Pancreas (tissue), 10 donors: ENCODE results near the gene SNAP47. TPM values are rescaled to one million over a fixed set of nuclear protein-coding genes. Genes with fewer than 3 reads are reported as not detected.

Experiments
- ATAC-seq, 4 donors: fragments of 200-7000 bp; cut with Tn5 transposase; one replicate each; pipeline versions ENCODE4 v1.8.0 to v1.9.1; 2020; ENCODE audit warnings: mild to moderate bottlenecking in 4 of 4, moderate library complexity in 4 of 4
- DNase-seq, 6 donors: peaks; one replicate each; pipeline ENCODE4 v3.0.0-alpha.2; 2020
- FAIRE-seq: peaks from 2 replicates; lab custom pipeline; 2012; peaks lifted over from hg19 to GRCh38; lab: Jason Lieb, UNC
- H3K27ac ChIP-seq, 4 donors: fragments of 200-600 bp; sonication (generic); 1 replicate in 3 of 4; 2 replicates in 1 of 4; pipeline versions ENCODE4 v1.5.0 to v1.8.0; 2020
- H3K27me3 ChIP-seq, 4 donors: fragments of 200-600 bp; one replicate each; pipeline ENCODE4 v1.8.0; 2021
- H3K36me3 ChIP-seq, 3 donors: fragments of 200-600 bp; sonication (generic) in 1 of 3; one replicate each; pipeline versions ENCODE4 v1.5.0 to v1.8.0; 2020 to 2021
- H3K4me1 ChIP-seq, 3 donors: fragments of 200-600 bp; one replicate each; pipeline ENCODE4 v1.8.0; 2021
- H3K4me3 ChIP-seq, 4 donors: fragments of 200-600 bp; sonication (generic) in 2 of 4; one replicate each; pipeline versions ENCODE4 v1.5.0 to v1.8.0; 2020 to 2021
- H3K9me3 ChIP-seq, 4 donors: fragments of 200-600 bp; one replicate each; pipeline ENCODE4 v1.8.0; 2021
- WGBS, 2 donors: extraction: QIAGEN DNeasy Blood & Tissue Kit; methylation state at CpG; one replicate each; pipeline ENCODE4 v1.1.7; 2013; 5-methylcytosine and 5-hydroxymethylcytosine counted together
- intact Hi-C, 3 donors: fragments of 100-400 bp; cut with DNase I; formaldehyde crosslinking; loops; one replicate each; pipeline versions ENCODE4 v1.11.1 to v1.14.2; 2022
- polyA plus RNA-seq, 2 donors: library from polyadenylated mRNA; stranded (reverse); fragments of 200-250 nt; gene quantifications; one replicate each; pipeline ENCODE4 v1.2.3, GENCODE V29; 2013
- total RNA-seq, 6 donors: library from RNA; stranded (reverse); fragmentation: NEBNext Ultra II Directional in 4 of 6; extraction: Animal tissue kit (Norgen Biotek cat#: 25700) in 4 of 6; gene quantifications; one replicate each; pipeline versions ENCODE4 v1.2.1 to v1.2.4, GENCODE V29; 2021 to 2023
- TF ChIP-seq, protein P1 (sequence below), 4 donors: fragments of 200-600 bp; sonication (generic) in 3 of 4; IDR thresholded peaks; one replicate each; pipeline versions ENCODE4 v1.5.0 to v1.8.0; 2021; ENCODE audit warnings: antibody characterized with exemption in 4 of 4
- donor health status: healthy with polysubstance abuse.
- donor health status: DM: no; HTN: no; CAD: no; lungs with moderate emphysema.
- donor health status: DM: no; HTN: no; CAD: no.
- donor health status: control.
- donor health status: control.
- donor health status: Bipolar disorder and iron deficiency.
- donor health status: DM: yes; HTN: yes; CAD: no.
- donor health status: DM: no; HTN: no; CAD: no.
- donor health status: DM: no; HTN: no; CAD: no.
- donor health status: DM: yes; HTN: yes; CAD: no.

The SNAP47 gene
- total and polyA plus RNA-seq, 8 donors: 12.3 to 21.5 (median 14.7) TPM

DNA sequence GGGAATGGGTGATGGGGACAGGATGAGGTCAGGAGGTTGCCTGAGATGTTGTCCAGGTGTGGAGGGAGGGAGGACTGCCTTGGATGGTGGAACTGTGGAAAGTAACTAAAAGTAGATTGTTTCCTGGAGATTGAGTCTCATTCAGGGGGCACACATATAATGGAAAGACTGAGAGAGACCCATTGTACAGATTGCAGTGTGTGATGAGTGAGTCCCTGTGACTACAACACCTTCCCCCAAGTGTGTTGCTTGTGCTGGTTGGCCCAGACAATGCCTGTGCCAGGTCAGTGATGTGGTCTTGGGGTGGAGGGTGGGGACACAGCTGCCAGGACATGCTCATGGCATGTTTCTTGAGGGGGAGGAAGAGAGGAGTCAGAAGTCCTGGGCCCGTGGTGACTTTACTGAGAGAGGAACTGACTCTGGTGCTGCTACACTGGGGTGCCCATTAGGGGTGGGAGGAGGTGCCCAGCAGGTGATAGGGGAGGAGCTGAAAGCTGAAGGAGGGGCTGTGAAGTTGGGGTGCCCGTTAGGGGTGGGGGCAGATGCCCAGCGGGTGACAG, 5.2 kb downstream of the SNAP47 start:
- no peak overlapping the region for H3K27ac ChIP-seq
- peaks cover 0 to 3% (median 0%) of the 10 kb centered on the region in 3 donors for H3K4me1 ChIP-seq
- intact Hi-C loops: no loop called here
- WGBS, 2 donors: 78 to 80% methylated on average over 3 of the region's 3 CpGs
- DNase-seq (no peak), ATAC-seq (no peak), FAIRE-seq (no peak)
- no peaks in the 10 kb centered on the region for H3K27me3 ChIP-seq
- no peak overlapping the region for H3K4me3 ChIP-seq
- TF ChIP-seq, protein P1, sequence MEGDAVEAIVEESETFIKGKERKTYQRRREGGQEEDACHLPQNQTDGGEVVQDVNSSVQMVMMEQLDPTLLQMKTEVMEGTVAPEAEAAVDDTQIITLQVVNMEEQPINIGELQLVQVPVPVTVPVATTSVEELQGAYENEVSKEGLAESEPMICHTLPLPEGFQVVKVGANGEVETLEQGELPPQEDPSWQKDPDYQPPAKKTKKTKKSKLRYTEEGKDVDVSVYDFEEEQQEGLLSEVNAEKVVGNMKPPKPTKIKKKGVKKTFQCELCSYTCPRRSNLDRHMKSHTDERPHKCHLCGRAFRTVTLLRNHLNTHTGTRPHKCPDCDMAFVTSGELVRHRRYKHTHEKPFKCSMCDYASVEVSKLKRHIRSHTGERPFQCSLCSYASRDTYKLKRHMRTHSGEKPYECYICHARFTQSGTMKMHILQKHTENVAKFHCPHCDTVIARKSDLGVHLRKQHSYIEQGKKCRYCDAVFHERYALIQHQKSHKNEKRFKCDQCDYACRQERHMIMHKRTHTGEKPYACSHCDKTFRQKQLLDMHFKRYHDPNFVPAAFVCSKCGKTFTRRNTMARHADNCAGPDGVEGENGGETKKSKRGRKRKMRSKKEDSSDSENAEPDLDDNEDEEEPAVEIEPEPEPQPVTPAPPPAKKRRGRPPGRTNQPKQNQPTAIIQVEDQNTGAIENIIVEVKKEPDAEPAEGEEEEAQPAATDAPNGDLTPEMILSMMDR (IDR thresholded peaks at IDR 0.05): no peak
- no peaks in the 10 kb centered on the region for H3K9me3 ChIP-seq
- H3K36me3 ChIP-seq: no peaks in the 10 kb centered on the region

DNA sequence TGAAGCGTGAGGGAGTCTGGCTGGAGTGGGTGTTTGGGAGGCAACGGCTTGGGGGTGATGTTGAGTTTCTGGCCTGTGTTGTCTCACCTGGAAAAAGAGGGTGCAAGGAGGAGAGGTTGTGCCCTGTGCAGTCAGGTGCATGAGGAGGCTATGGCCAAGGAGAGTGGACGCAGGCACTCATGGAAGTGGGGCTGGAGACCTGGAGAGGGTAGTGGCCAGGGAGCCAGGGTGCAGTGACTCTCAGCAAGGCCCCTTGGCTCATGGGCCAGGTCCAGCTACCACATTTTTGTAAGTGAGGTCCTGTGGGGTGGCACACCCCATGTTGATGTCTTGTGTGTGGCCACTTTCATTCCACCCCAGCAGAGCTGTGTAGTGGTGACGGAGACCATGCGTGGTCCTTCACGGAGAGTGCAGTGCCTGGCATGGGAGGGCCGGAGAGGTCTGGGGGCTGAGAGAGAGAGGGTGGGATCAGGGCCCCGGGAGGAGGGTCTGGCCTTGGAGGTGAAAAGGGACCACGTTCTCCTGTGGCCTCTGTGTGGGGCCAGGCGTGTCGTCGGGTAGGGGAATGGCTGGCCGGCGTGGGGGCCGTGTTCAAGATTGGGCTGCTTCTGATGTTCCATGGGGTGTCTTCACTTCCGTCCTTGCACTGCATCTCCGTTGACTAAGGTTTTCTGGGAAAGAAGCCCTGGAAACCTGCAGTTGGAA, 6.1 kb downstream of the SNAP47 start:
- intact Hi-C loops: no loop called here
- no peak overlapping the region for H3K27ac ChIP-seq
- WGBS, 2 donors: 85 to 86% methylated on average over 17 of the region's 17 CpGs
- H3K4me3 ChIP-seq: no peak overlapping the region
- DNase-seq (no peak), ATAC-seq (no peak), FAIRE-seq (no peak)
- no peaks in the 10 kb centered on the region for H3K36me3 ChIP-seq
- no peaks in the 10 kb centered on the region for H3K27me3 ChIP-seq
- H3K4me1 ChIP-seq: no peaks in the 10 kb centered on the region
- TF ChIP-seq, protein P1 (IDR thresholded peaks at IDR 0.05): no peak
- H3K9me3 ChIP-seq: no peaks in the 10 kb centered on the region

DNA sequence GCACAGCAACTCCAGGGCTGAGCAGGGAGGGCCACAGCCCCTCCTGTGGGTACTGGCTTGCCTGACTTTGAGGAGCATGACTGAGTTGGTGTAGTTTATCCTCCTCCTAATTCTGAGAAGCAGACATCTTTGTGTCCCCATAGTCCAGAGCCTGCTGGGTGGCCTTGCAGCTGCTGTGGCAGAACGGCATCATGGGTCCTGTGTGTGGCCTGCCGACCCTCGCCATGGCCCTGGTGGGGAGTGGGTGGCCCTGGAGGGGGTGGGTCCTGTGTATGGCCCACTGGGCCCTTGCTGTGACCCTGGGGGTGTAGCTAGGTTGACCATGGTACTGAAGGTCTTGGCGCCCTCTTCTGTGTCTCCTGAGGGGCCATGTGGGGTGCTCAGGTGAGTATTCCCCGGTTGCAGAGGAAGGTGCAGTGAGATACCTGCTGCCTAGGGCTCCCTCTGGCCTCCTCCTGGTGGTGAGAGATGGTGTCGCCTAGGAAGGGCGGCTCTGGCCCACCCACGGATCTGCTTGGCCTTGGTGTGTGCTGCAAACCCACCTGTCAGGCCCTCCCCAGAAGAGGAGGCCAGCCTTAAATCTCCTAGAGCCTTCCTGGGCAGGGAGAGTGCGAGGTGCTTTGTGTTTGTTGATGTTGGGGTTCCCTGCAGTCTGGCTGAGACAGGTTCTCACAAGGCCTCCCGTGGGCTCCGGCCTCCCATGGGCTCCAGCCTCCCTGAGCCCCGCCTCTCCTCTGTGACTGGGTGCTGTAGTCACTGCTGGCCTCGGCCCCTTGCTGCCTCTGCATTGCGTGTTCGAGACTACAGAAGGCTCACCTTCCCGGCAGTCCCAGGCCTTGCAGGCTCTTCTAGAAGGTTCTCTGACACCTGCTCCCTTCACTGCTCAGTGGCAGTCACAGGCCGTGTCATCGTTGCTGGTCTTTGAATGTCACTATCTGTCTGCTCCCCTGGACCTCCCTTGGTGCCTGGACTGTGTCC, 7.8 kb downstream of the SNAP47 start:
- DNase-seq (peak in 1 of 6 donors; percentile 46), ATAC-seq (no peak), FAIRE-seq (no peak)
- no peak overlapping the region for H3K4me3 ChIP-seq
- 89 to 91% methylated on average over 18 of the region's 18 CpGs for WGBS, 2 donors
- H3K4me1 ChIP-seq: no peaks in the 10 kb centered on the region
- no peak overlapping the region for H3K27ac ChIP-seq
- intact Hi-C loops: no loop called here
- no peaks in the 10 kb centered on the region for H3K9me3 ChIP-seq
- H3K27me3 ChIP-seq: no peaks in the 10 kb centered on the region
- TF ChIP-seq, protein P1 (IDR thresholded peaks at IDR 0.05): no peak
- H3K36me3 ChIP-seq: peaks cover 0 to 2% (median 0%) of the 10 kb centered on the region in 3 donors

DNA sequence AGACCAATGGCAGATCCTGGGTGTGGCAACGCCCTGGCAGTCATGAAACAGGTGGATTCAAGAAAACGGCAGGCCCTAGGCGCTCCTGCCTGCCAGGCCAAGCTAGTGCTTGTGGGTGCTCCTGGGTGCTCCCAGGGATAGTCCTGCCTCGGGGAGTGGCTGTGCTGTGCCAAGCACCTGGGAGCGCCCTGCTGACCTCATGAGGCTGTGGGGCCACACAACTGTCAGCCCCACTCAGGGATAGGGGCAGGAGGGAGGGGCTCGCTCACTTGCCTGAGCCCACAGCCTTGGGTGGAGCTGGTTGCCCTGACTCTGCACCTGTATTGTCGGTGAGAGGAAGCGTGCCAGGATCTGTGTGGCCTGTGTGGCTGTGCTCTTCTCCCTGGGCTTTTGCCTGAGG, 9.4 kb downstream of the SNAP47 start:
- H3K36me3 ChIP-seq: peaks cover 0 to 7% (median 0%) of the 10 kb centered on the region in 3 donors
- intact Hi-C loops: no loop called here
- 80 to 83% methylated on average over 8 of the region's 8 CpGs for WGBS, 2 donors
- DNase-seq (peak in 1 of 6 donors; percentile 43), FAIRE-seq (no peak), ATAC-seq (no peak)
- TF ChIP-seq, protein P1 (IDR thresholded peaks at IDR 0.05): no peak
- no peaks in the 10 kb centered on the region for H3K9me3 ChIP-seq
- no peaks in the 10 kb centered on the region for H3K27me3 ChIP-seq
- no peaks in the 10 kb centered on the region for H3K4me1 ChIP-seq
- no peak overlapping the region for H3K27ac ChIP-seq
- no peak overlapping the region for H3K4me3 ChIP-seq
